OCI-LY1 (cell line): ENCODE results near the gene CHKA.

ENCODE experiments used
- CTCF ChIP-seq: fragments of 200-600 bp; sonication (generic), shearing (Covaris generic); IDR thresholded peaks from 2 replicates; pipeline ENCODE4 v1.5.1; 2017; ENCODE audit warnings: mild to moderate bottlenecking, antibody characterized with exemption, low read length, moderate library complexity, mixed read lengths
- EZH2 ChIP-seq: fragments of 200-600 bp; sonication (generic), shearing (Covaris generic); IDR thresholded peaks from 2 replicates; pipeline ENCODE4 v1.8.0; 2017; ENCODE audit warnings: borderline replicate concordance, mixed run types, mild to moderate bottlenecking, antibody characterized with exemption, low read length, moderate library complexity, mixed read lengths

GRCh38 chr11:68071281-68072048 lies 49.7 kb downstream of the CHKA start:
- no peak for TF ChIP-seq CTCF
- TF ChIP-seq EZH2, result no peak
